Keratinocyte (primary cell): ENCODE measurements around the gene LIMA1. TPM values are rescaled to one million over a fixed set of nuclear protein-coding genes. Genes with fewer than 3 reads are reported as not detected.
A peak's percentile ranks its signal among the peaks of the same experiment; 100 is the strongest.

ENCODE experiments used
- DNase-seq: peaks from one replicate; pipeline ENCODE4 v3.0.0-alpha.2; 2011; ENCODE audit warnings: low read depth, missing footprints, low spot score
- FAIRE-seq: peaks from 2 replicates; lab custom pipeline; 2011; peaks lifted over from hg19 to GRCh38; lab: Jason Lieb, UNC
- H2AFZ ChIP-seq: 2 replicates; pipeline ENCODE4 v1.6.0; 2012; ENCODE audit warnings: low read length, control low read depth, inconsistent platforms; ENCODE audit not compliant: control insufficient read depth
- H3K27ac ChIP-seq: 2 replicates; pipeline ENCODE4 v1.5.1; 2011; ENCODE audit warnings: low read length; ENCODE audit not compliant: control insufficient read depth, insufficient read depth
- H3K27me3 ChIP-seq: 3 replicates; pipeline ENCODE4 v1.6.0; 2011; ENCODE audit warnings: low read length; ENCODE audit not compliant: control insufficient read depth, insufficient read depth; ENCODE audit errors: extremely low read depth
- H3K36me3 ChIP-seq, 2 experiments: 2 replicates in 1 of 2; 3 replicates in 1 of 2; pipeline ENCODE4 v1.5.1; 2011; ENCODE audit warnings: low read length in 2 of 2, mild to moderate bottlenecking in 1 of 2; ENCODE audit not compliant: control insufficient read depth in 2 of 2, insufficient read depth in 2 of 2; ENCODE audit errors: extremely low read depth in 1 of 2
- H3K4me1 ChIP-seq: 3 replicates; pipeline ENCODE4 v1.5.1; 2011; ENCODE audit warnings: low read length; ENCODE audit not compliant: control insufficient read depth, insufficient read depth; ENCODE audit errors: extremely low read depth
- H3K4me2 ChIP-seq: 3 replicates; pipeline ENCODE4 v1.6.0; 2011; ENCODE audit warnings: low read depth, low read length; ENCODE audit not compliant: control insufficient read depth, insufficient read depth; ENCODE audit errors: extremely low read depth
- H3K4me3 ChIP-seq, 3 experiments: fragments of 200-600 bp in 1 of 3; sonication (generic) in 1 of 3; 2 replicates in 2 of 3; 3 replicates in 1 of 3; pipeline ENCODE4 v1.5.1; 2011 to 2016; ENCODE audit warnings: low read length in 3 of 3, mild to moderate bottlenecking in 3 of 3, control low read depth in 2 of 3, inconsistent platforms in 1 of 3, low read depth in 1 of 3, mixed read lengths in 1 of 3, mixed run types in 1 of 3, moderate library complexity in 1 of 3; ENCODE audit not compliant: control insufficient read depth in 2 of 3, insufficient read depth in 2 of 3; ENCODE audit errors: extremely low read depth in 1 of 3
- H3K79me2 ChIP-seq: 2 replicates; pipeline ENCODE4 v1.6.0; 2012; ENCODE audit warnings: low read length; ENCODE audit not compliant: control insufficient read depth, insufficient read depth
- H3K9ac ChIP-seq: 3 replicates; pipeline ENCODE4 v1.6.0; 2011; ENCODE audit warnings: low read length; ENCODE audit not compliant: control insufficient read depth, insufficient read depth; ENCODE audit errors: extremely low read depth
- H3K9me1 ChIP-seq: 3 replicates; pipeline ENCODE4 v1.6.0; 2011; ENCODE audit warnings: low read length; ENCODE audit not compliant: control insufficient read depth, insufficient read depth; ENCODE audit errors: extremely low read depth
- H3K9me3 ChIP-seq: 2 replicates; pipeline ENCODE4 v1.5.1; 2012; ENCODE audit warnings: low read depth, low read length; ENCODE audit not compliant: control insufficient read depth
- H4K20me1 ChIP-seq: 3 replicates; pipeline ENCODE4 v1.6.0; 2011; ENCODE audit warnings: low read length; ENCODE audit not compliant: control insufficient read depth, insufficient read depth; ENCODE audit errors: extremely low read depth
- EZH2 ChIP-seq: IDR thresholded peaks from one replicate; pipeline ENCODE4 v1.6.1; 2012; ENCODE audit warnings: inconsistent platforms, mild to moderate bottlenecking, low read length, moderate library complexity
- dilution Hi-C: fragments of 300-500 bp; cut with MboI; formaldehyde crosslinking; loops from one replicate; pipeline ENCODE4 v1.7.0; 2020; ENCODE audit warnings: low sequenced_read_pairs; ENCODE audit not compliant: extremely low pct_ligation_motif_present
- polyA plus RNA-seq, 5 experiments: library from polyadenylated mRNA; depleted of rRNA in 3 of 5; stranded (reverse) in 3 of 5; stranded (forward) in 1 of 5; unstranded in 1 of 5; fragments of >200 nt; gene quantifications; 1 replicate in 1 of 5; 2 replicates in 3 of 5; 3 replicates in 1 of 5; pipeline versions ENCODE4 v1.2.1 to v1.2.3, GENCODE V29; 2011 to 2012; ENCODE audit warnings: missing spikeins in 2 of 5, low read depth in 1 of 5, low replicate concordance in 1 of 5
- TF ChIP-seq, protein P1 (sequence below), 3 experiments: IDR thresholded peaks in 1 of 3; conservative IDR thresholded peaks in 1 of 3; optimal IDR thresholded peaks in 1 of 3; 2 replicates in 2 of 3; 3 replicates in 1 of 3; pipeline versions ENCODE3 to v1.5.1; 2011; ENCODE audit warnings: low read length in 3 of 3, mild to moderate bottlenecking in 3 of 3, moderate library complexity in 2 of 3, control low read depth in 1 of 3, inconsistent platforms in 1 of 3; ENCODE audit not compliant: insufficient read depth in 2 of 3; ENCODE audit errors: extremely low read depth in 1 of 3

The LIMA1 gene
- polyA plus RNA-seq, 1 donor (not counting 4 experiments of a cell fraction or from before 2014, with no cell fraction given): 510 TPM

- H2AFZ ChIP-seq: no peak overlapping the region
- peak overlapping the region; percentile 49 for H3K4me2 ChIP-seq
- H3K9me3 ChIP-seq: no peaks in the 10 kb centered on the region
- H3K4me3 ChIP-seq: peak overlapping the region in 2 of 3 experiments; percentile 29 to 62
- TF ChIP-seq EZH2: no peak
- TF ChIP-seq, protein P1, sequence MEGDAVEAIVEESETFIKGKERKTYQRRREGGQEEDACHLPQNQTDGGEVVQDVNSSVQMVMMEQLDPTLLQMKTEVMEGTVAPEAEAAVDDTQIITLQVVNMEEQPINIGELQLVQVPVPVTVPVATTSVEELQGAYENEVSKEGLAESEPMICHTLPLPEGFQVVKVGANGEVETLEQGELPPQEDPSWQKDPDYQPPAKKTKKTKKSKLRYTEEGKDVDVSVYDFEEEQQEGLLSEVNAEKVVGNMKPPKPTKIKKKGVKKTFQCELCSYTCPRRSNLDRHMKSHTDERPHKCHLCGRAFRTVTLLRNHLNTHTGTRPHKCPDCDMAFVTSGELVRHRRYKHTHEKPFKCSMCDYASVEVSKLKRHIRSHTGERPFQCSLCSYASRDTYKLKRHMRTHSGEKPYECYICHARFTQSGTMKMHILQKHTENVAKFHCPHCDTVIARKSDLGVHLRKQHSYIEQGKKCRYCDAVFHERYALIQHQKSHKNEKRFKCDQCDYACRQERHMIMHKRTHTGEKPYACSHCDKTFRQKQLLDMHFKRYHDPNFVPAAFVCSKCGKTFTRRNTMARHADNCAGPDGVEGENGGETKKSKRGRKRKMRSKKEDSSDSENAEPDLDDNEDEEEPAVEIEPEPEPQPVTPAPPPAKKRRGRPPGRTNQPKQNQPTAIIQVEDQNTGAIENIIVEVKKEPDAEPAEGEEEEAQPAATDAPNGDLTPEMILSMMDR (optimal IDR thresholded peaks at IDR 0.05 in 1 of 3, IDR thresholded peaks at IDR 0.05 in 1 of 3, conservative IDR thresholded peaks at IDR 0.05 in 1 of 3; ENCODE audit: extremely low read depth in 1 of 3, insufficient read depth in 2 of 3, low read length in 3 of 3): no peak
- H3K79me2 ChIP-seq: peaks cover 83% of the 10 kb centered on the region
- peaks cover 75% of the 10 kb centered on the region for H3K4me1 ChIP-seq
- H3K27ac ChIP-seq: peak overlapping the region; percentile 75
- H3K9me1 ChIP-seq: no peaks in the 10 kb centered on the region
- FAIRE-seq (no peak), DNase-seq (no peak)
- H3K9ac ChIP-seq: peak overlapping the region; percentile 44
- dilution Hi-C loops: no loop called here
- H3K27me3 ChIP-seq: no peaks in the 10 kb centered on the region
- peaks cover 7 to 19% of the 10 kb centered on the region in 2 experiments for H3K36me3 ChIP-seq
- peaks cover 10% of the 10 kb centered on the region for H4K20me1 ChIP-seq
Measured at GRCh38 chr12:50213439-50213838, 69.9 kb downstream of the LIMA1 start.

- Histone ChIP-seq H3K4me1 (peaks cover 73% of the 10 kb centered on the region), H3K27ac (peak overlapping the region; percentile 75), H3K4me2 (peak overlapping the region; percentile 72), H2AFZ (no peak overlapping the region), H3K36me3 (peaks cover 4 to 15% of the 10 kb centered on the region in 2 experiments), H3K9me3 (no peaks in the 10 kb centered on the region), H3K4me3 (peak overlapping the region in 2 of 3 experiments; percentile 30 to 31), H3K9ac (peak overlapping the region; percentile 50), H4K20me1 (peaks cover 10% of the 10 kb centered on the region), H3K9me1 (no peaks in the 10 kb centered on the region), H3K27me3 (no peaks in the 10 kb centered on the region), H3K79me2 (peaks cover 84% of the 10 kb centered on the region)
- dilution Hi-C loops: no loop called here
- TF ChIP-seq EZH2: no peak
- TF ChIP-seq, protein P1 (optimal IDR thresholded peaks at IDR 0.05 in 1 of 3, IDR thresholded peaks at IDR 0.05 in 1 of 3, conservative IDR thresholded peaks at IDR 0.05 in 1 of 3; ENCODE audit: extremely low read depth in 1 of 3, insufficient read depth in 2 of 3, low read length in 3 of 3): no peak
- no peak for DNase-seq
- no peak for FAIRE-seq
Measured at GRCh38 chr12:50212071-50212467, 71.3 kb downstream of the LIMA1 start.
